GM19397 (cell line): Measurements from ENCODE around the gene WSCD2.

ENCODE experiments used
- ATAC-seq: cut with Tn5 transposase; IDR thresholded peaks from one replicate; pipeline ENCODE4 v1.9.1; 2021; ENCODE audit warnings: mild to moderate bottlenecking, moderate library complexity; ENCODE audit not compliant: unreplicated experiment

WSCD2 gene

DNA sequence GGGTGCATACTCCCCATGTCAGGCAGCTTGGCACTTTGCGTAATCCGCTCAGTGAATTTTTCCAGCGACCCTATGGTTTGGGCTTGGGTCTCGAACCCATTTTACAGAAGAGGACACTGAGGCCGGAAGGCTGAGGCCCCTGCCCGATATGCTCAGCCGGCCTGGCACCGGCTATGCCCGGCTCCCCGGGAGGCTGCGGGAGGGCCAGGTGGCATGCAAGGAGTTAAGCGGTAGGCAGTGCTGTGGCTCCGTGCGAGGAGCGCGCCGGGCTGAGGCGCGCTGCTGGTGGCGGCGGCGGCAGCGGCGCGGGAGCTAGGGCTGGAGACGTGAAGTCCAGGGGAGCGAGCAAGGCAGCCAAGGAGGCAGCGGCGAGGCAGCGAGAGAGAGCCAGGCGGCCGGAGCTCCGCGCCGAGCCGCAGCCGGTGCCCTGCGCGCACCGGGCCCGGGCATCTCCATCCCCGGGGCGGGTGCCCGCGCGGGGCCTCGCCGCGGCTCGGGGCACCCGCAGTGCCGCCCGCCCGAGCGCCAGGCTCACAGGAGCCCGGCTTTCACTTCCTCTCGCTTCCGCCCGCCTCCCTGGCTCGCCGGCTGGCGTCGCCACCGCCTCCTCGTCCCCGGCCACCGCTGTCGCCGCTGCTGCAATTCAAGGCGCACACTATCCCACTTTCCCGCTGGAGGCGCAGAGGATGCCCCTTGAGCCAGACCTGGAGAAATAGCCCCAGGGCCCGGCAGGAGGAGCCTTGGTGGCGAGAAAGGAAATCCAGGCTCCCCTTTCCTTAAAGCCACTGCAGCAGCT lies at the start of gene WSCD2:
Gene WSCD2, plus strand, starts transcription at position 272 of the 796 bp plus-strand sequence. CDS start 66,545 bp downstream, outside the sequence.
- ATAC-seq = no peak

- ATAC-seq = no peak
Observed at GRCh38 chr12:108079721-108080120, 49.4 kb upstream of the WSCD2 start.

GRCh38 chr12:108080363-108080762 lies 48.7 kb upstream of the WSCD2 start:
- no peak for ATAC-seq

- ATAC-seq = no peak
Observed at GRCh38 chr12:108082485-108082884, 46.6 kb upstream of the WSCD2 start.

DNA sequence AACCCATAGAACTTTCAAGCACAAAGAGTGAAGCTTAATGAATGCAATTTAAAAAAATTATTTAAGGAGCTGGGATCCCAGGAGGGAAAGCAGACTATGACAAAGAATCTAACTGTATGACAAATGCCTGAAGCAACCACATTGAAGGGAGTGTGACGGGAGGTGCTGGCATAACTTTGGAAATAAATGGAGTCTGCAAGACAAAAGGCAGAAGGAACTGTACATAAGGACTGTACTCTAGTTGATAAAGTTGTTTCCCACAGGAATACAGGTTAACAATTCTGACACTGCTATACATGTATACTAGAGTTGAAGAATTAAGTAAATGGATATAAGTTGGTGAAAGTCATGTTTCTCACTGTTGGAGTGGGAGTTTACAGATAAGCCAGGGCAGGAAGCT lies 41.2 kb upstream of the WSCD2 start:
- ATAC-seq = no peak

- no peak for ATAC-seq
Observed at GRCh38 chr12:108090107-108090899, 38.8 kb upstream of the WSCD2 start.

DNA sequence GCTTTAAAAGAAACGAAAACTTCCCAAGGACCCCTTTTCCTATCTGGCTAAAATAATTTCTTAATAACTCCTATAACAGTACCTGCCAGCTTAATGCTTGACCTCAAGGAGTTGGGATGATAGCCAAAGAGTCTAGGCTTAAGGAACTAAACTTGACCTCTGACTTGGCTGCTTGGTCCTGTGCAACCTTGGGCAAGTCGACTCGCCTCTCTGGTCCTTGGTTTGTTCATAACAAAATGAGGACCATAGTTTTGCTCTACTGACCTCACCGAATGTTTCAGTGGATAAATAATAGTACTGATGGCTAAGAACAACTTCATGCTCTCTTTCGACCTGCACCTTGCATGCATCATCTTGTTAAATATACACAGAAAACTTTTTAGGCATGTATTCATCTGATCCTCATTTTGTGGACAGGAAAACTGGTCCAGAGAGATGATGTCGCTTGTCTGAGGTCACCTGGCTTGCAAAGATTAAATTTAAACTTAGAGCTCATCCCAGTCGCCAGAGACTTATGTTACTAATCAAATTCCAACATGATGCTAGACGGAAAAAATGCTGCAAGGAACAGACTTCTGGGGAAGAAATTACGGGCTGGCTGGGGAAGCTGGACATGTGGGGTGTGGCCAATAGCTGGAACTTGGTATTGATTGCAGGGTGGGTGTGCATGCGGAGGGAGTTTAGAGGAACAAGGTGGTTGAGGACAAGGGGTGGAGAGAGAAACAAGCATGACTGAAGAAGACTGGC lies 38.0 kb upstream of the WSCD2 start:
- no peak for ATAC-seq

DNA sequence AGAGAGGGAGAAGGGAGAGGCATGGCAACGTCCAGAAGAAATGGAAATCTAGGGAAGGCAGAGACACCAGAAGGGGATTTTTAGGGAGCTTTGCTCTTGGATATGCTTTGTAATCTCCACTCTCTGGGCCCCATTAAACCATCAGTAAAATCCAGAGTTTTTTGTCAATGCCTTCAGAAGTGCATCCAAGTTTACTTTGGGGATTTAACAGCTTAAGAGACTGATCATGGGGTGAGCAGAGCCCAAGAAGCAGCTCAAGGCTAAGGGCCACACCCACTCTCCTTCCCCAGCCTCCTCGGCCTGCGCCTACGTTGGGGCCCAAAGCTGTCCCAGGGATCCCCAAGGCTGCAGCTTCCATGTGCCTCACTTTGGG lies 37.4 kb upstream of the WSCD2 start:
- ATAC-seq = no peak

GRCh38 chr12:108093209-108093608 lies 35.9 kb upstream of the WSCD2 start:
- ATAC-seq = no peak

- no peak for ATAC-seq
Observed at GRCh38 chr12:108094056-108094649, 34.9 kb upstream of the WSCD2 start.

DNA sequence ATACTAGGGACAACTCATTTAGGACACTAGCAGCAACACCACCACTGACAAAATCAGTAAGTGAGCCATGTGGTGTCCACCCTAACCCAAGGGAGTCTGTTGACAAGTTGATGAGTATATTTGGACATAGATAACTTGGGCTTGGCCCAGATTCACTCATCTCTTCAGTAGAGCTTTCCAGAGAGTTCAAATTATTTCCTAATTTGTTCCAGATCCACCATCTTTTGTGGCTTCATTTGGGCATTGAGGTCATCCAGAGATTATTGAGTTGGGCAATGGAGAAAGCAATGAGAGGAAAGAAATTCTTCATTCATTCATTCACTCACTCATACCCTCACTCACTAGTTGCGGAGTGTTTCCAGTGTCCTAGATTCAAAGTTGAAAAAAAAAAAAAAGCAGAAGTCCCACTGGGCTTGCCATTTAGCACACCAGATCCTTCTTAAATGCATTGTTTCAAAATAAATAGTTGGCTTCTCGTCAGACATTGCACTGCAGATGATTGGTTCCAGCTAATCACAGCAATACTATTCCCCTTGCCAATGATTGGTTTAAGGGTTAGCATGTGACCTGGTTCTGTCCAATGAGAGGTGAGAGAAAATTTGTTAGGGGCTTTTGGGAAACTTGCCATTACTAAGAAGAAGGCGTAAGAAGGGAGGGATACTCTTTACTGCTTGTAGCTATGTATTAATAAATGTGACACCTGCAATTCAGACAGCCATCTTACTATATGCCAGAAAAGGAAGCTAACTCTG lies 31.8 kb upstream of the WSCD2 start:
- no peak for ATAC-seq

DNA sequence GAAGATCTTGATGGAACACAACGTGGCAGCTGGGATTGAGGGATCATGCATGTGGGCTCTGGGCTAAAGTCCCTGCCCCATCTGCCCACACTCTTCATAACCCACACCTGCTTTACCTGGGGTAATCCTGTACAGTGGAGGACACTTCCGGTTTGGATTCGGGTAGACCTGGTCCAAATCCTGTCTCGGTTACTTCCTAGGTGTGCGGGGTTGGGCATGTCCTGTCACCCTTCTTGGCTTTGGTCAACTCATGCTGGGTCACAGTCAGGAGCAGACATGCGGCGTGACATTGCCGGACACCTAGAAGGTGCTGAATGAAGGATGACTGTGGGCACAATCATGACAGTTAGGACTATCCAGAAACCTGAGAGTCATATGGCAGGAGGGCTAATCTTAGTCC lies 30.7 kb upstream of the WSCD2 start:
- no peak for ATAC-seq

GRCh38 chr12:108099073-108099472 lies 30.0 kb upstream of the WSCD2 start:
- ATAC-seq = no peak

DNA sequence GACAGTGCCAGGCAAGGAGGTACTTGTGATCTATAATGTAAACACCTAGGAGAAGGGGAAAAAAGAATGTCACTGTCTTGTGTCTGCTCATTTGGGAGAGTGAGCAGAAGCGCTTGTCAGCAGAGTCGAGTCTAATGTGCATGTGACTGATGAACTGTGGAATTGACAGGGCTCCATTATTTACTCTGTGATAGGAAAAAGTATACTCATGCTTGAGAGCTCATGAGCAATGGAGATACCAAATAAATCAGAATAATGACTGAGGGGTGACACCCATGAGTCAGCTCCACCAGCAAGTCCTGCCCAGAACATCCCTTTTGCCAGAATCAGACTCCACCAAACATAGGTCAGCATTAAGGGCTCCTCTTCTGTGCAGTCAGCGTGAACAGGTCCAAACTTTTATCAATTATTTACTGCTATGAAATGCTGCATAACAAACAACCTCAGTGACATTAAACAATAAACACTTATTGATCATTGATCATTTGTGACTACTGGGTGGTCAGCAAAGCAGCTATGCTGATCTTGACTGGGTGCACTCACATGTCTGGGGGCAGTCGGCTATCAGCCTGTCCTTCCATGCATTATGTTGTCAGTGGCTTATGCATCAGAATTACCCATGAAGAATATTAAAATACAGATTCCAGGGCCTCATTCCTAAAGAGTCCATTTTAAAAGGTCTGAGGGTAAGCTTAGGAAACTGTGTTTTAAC lies 29.2 kb upstream of the WSCD2 start:
- no peak for ATAC-seq

DNA sequence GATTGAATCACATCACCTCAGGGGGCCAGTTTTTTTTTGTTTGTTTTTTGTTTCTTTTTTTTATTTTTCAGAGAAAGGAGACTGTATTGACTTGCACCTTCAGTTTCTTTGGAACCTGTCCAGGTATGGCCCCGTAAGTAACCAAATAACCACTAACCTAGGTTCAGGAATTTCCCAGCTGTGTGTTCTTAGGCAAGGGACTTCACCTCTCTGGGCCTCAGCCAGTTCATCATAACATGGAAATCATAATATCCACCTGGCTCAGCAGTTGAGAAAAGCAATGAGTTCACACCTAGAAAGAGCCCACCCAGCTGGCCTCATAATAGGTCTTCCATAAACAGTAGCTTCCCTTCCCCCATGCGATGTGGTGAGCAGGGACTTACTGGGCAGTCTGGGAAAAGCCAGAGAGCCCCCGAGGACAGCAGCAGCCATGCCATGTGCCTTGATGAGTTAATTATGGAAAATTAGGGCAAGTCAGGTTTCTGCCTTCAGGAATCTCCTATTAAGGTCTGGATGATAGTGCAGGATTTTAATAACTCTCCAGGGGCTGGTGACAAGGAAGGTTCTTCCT lies 27.4 kb upstream of the WSCD2 start:
- no peak for ATAC-seq

DNA sequence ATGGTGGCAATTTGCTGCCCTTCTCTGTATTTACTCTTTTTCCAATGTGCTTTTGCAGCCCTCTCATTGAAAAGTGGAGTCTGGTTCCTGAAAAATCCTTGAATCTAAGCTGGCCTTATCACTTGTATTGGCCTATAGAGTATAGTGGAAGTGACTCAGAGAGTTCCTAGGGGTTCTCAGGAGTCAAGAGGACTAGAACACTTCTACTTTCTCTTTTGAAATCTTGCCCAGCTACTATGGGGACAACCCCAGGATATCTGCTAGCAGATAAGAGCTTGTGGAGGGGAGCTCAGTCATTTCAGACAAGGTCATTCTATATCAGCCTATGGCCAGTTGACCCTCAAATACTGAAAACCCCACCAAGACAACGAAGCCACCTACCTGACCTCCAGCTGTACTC lies 26.7 kb upstream of the WSCD2 start:
- ATAC-seq = no peak

DNA sequence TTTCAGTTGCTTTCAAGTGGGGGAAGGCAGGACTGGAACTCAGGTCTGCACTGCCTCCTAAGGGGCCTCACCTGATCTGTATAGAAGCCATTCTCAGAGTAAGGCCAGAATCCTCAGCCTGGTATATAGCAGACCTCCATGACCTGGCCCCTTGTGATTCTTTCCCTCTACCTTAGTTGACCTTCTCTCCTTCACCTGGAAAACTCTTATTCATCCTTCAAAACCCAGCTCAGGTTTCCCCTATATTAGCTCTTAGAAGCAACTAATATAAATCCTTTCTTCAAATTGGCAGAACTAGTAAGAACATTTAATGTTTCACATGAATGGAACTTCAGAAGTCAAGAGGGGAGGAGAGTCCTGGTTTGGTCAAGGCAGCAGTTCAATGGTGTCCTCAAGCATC lies 26.0 kb upstream of the WSCD2 start:
- ATAC-seq = no peak

DNA sequence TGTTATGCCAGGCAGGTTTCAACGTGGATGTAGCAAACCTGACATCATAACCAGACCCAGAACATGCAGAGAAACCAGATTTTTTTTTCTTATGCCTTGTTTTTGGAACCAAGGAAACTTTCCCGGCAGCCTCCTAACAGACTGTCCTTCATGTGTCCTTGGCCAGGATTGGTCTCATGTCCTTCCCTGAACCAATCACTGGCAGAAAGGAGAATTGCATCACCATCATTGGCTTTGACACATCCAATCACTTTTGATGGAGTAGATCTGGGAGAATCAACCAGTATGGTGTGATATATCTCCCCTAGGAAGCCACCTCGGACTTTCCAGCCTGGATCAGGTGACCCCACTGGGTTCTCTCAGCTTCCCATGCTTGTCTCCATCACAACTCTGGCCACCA lies 25.6 kb upstream of the WSCD2 start:
- no peak for ATAC-seq

GRCh38 chr12:108104657-108105056 lies 24.4 kb upstream of the WSCD2 start:
- no peak for ATAC-seq

DNA sequence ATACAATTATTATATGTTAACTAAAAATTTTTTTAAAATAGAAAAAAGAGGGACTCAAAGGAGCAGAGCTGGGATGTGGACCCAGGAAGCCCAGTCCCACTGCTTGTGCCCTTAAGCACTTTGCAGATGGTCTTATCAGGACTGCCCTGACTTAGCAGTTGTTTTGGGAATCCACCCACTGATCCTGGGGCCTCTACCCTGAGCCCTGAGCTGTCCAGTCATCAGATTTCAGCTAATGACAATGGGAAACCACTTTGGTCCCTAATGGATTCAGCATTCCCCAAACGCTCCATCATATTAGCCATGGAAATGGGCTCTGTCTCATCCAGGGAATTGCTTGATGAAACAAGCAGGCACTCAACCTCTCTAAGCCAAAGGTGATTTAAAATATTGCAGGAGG lies 22.5 kb upstream of the WSCD2 start:
- ATAC-seq = no peak
